Measurements from ENCODE around the gene ACP3.
A peak's percentile ranks its signal among the peaks of the same experiment; 100 is the strongest.

The ACP3 gene

GRCh38 chr3:132317229-132317948, at the start of gene ACP3:
Gene ACP3 (plus strand): TSS chr3:132317407. CDS start chr3:132317457, 50 bp downstream.
- DNase-seq (ENCODE audit: low read depth) = peak; percentile 44
- TF ChIP-seq, protein P1, sequence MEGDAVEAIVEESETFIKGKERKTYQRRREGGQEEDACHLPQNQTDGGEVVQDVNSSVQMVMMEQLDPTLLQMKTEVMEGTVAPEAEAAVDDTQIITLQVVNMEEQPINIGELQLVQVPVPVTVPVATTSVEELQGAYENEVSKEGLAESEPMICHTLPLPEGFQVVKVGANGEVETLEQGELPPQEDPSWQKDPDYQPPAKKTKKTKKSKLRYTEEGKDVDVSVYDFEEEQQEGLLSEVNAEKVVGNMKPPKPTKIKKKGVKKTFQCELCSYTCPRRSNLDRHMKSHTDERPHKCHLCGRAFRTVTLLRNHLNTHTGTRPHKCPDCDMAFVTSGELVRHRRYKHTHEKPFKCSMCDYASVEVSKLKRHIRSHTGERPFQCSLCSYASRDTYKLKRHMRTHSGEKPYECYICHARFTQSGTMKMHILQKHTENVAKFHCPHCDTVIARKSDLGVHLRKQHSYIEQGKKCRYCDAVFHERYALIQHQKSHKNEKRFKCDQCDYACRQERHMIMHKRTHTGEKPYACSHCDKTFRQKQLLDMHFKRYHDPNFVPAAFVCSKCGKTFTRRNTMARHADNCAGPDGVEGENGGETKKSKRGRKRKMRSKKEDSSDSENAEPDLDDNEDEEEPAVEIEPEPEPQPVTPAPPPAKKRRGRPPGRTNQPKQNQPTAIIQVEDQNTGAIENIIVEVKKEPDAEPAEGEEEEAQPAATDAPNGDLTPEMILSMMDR (IDR thresholded peaks at IDR 0.05; ENCODE audit: insufficient read depth, low read depth, low read length, missing control alignments) = no peak
- H3K4me3 ChIP-seq (ENCODE audit: low read depth, low read length) = no peak within 1 kb of the TSS

DNA sequence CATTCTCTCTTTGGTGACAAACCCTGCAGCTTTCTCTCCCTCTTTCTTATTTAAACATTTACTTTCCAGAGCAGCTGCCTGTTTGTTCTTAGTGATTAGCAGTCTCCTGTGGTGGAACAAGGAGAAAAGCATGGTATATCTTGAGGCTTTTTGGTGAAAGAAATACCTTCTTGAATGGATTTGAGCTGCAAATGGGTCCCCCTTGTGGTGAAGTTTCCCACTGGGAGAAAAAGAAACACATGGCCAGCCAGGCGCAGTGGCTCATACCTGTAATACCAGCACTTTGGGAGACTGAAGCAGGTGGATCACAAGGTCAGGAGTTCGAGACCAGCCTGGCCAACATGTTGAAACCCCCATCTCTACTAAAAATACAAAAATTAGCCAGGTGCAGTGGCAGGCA, 48.3 kb upstream of the ACP3 start:
- no peak overlapping the region for H3K4me3 ChIP-seq (ENCODE audit: low read depth, low read length)
- DNase-seq (ENCODE audit: low read depth) = peak; percentile 49
- TF ChIP-seq, protein P1 (IDR thresholded peaks at IDR 0.05; ENCODE audit: insufficient read depth, low read depth, low read length, missing control alignments) = peak; percentile 26

GRCh38 chr3:132273036-132273435, 44.2 kb upstream of the ACP3 start:
- no peak overlapping the region for H3K4me3 ChIP-seq (ENCODE audit: low read depth, low read length)
- TF ChIP-seq, protein P1 (IDR thresholded peaks at IDR 0.05; ENCODE audit: insufficient read depth, low read depth, low read length, missing control alignments) = no peak

DNA sequence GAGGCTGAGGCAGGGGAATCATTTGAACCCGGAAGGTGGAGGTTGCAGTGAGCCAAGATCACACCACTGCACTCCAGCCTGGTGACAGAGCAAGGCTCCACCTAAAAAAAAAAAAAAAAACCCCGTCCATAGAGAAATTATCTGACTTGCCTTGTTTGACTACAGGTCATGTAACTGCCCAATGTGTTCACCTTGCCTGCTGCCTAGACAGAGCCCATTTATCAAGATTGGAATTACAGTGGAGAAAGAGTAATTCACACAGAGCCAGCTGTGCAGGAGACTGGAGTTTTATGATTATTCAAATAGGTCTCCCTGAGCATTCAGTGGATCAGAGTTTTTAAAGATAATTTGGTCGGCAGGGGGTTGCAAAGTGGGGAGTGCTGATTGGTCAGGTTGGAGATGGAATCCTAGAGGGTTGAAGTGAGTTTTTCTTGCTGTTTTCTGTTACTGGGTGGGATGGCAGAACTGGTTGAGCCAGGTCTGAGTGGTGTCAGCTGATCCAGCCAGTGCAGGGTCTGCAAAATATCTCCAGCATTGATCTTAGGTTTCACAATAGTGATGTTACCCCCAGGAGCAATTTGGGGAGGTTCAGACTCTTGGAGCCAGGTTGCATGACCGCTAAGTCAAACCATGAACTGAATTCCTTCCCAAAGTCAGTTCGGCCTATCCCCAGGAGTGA, 40.8 kb upstream of the ACP3 start:
- H3K4me3 ChIP-seq (ENCODE audit: low read depth, low read length) = no peak overlapping the region
- TF ChIP-seq, protein P1 (IDR thresholded peaks at IDR 0.05; ENCODE audit: insufficient read depth, low read depth, low read length, missing control alignments) = no peak
- DNase-seq (ENCODE audit: low read depth) = no peak

More at GRCh38 chr3:132273036-132273435, 44.2 kb upstream of the ACP3 start:
- no peak for DNase-seq (ENCODE audit: low read depth)

- no peak overlapping the region for H3K4me3 ChIP-seq (ENCODE audit: low read depth, low read length)
- TF ChIP-seq, protein P1 (IDR thresholded peaks at IDR 0.05; ENCODE audit: insufficient read depth, low read depth, low read length, missing control alignments) = no peak
- DNase-seq (ENCODE audit: low read depth) = no peak
These were observed 38.2 kb upstream of the ACP3 start for GRCh38 chr3:132279030-132279429.

GRCh38 chr3:132283440-132283839, 33.8 kb upstream of the ACP3 start:
- DNase-seq (ENCODE audit: low read depth) = peak; percentile 32
- TF ChIP-seq, protein P1 (IDR thresholded peaks at IDR 0.05; ENCODE audit: insufficient read depth, low read depth, low read length, missing control alignments) = no peak
- H3K4me3 ChIP-seq (ENCODE audit: low read depth, low read length) = no peak overlapping the region

Measured in GM12865 (cell line).